HCT116 (cell line): ENCODE results near the gene AURKA. TPM values are rescaled to one million over a fixed set of nuclear protein-coding genes. Genes with fewer than 3 reads are reported as not detected.

Experiments
- ATAC-seq: fragments of 200-7000 bp; cut with Tn5 transposase; 2 replicates; pipeline ENCODE4 v1.9.1; 2020; ENCODE audit warnings: mild to moderate bottlenecking, moderate library complexity
- BruUV-seq: library from RNA; stranded (reverse); fragments of 400-500 nt; replicated peaks from 2 replicates; lab custom pipeline; 2021; lab: Mats Ljungman, UMichigan
- CTCF ChIA-PET: fragments of 300-600 bp; sonication (Branson Sonifier 250); formaldehyde crosslinking; loops from one replicate; lab custom pipeline; 2021; ENCODE audit warnings: antibody characterized with exemption; lab: Charles Lee
- POLR2A ChIA-PET: fragments of 300-600, 350-600 bp; sonication (Branson Sonifier 250); formaldehyde crosslinking; loops from one replicate; lab custom pipeline; 2021; ENCODE audit warnings: antibody characterized with exemption; lab: Charles Lee
- RAD21 ChIA-PET, 2 experiments: fragments of 300-600 bp; sonication (Branson Sonifier 250); formaldehyde crosslinking; loops; one replicate each; lab custom pipeline; 2023; ENCODE audit warnings: low total read pairs in 2 of 2; ENCODE audit not compliant: uncharacterized antibody in 2 of 2, unreplicated experiment in 2 of 2, low non-redundant PET in 1 of 2; lab: Charles Lee
- DNase-seq: peaks from one replicate; pipeline ENCODE4 v3.0.0-alpha.2; 2010; ENCODE audit warnings: low read depth, low spot score
- H2AFZ ChIP-seq: fragments of 200-600 bp; shearing (Covaris generic), sonication (generic); 2 replicates; pipeline ENCODE4 v1.6.1; 2017; ENCODE audit warnings: low read depth, mixed run types, mixed read lengths, antibody characterized with exemption, low read length; ENCODE audit not compliant: poor library complexity, severe bottlenecking
- H3K27ac ChIP-seq: 2 replicates; pipeline ENCODE4 v1.5.1; 2012; ENCODE audit warnings: low read depth, low read length
- H3K27me3 ChIP-seq: fragments of 200-600 bp; sonication (generic); 2 replicates; pipeline ENCODE4 v1.6.1; 2016; ENCODE audit warnings: mixed run types, low read length, mixed read lengths; ENCODE audit not compliant: insufficient read depth
- H3K36me3 ChIP-seq, 2 experiments: fragments of 200-500 bp in 1 of 2; fragments of 200-600 bp in 1 of 2; sonication (Bioruptor generic) in 1 of 2; sonication (generic) in 1 of 2; 2 replicates each; pipeline versions ENCODE4 v1.5.1 to v1.6.1; 2014 to 2016; ENCODE audit warnings: low read length in 2 of 2, inconsistent platforms in 1 of 2, mixed read lengths in 1 of 2, mixed run types in 1 of 2; ENCODE audit not compliant: insufficient read depth in 2 of 2, control insufficient read depth in 1 of 2
- H3K4me1 ChIP-seq, 2 experiments: fragments of 200-600 bp in 1 of 2; sonication (generic) in 1 of 2; 2 replicates each; pipeline versions ENCODE4 v1.5.1 to v1.6.1; 2012 to 2017; ENCODE audit warnings: low read length in 2 of 2, inconsistent platforms in 1 of 2, mild to moderate bottlenecking in 1 of 2, mixed read lengths in 1 of 2, mixed run types in 1 of 2, moderate library complexity in 1 of 2; ENCODE audit not compliant: insufficient read depth in 2 of 2, control insufficient read depth in 1 of 2
- H3K4me2 ChIP-seq: fragments of 200-600 bp; sonication (generic); 2 replicates; pipeline ENCODE4 v1.6.1; 2017; ENCODE audit warnings: mixed run types, low read length, mixed read lengths
- H3K4me3 ChIP-seq, 2 experiments: fragments of 200-600 bp in 1 of 2; sonication (generic) in 1 of 2; replicated peaks in 1 of 2; 2 replicates each; pipeline ENCODE4 v1.5.1; 2011 to 2016; ENCODE audit warnings: low read length in 2 of 2, control low read depth in 1 of 2, low read depth in 1 of 2, mild to moderate bottlenecking in 1 of 2, mixed read lengths in 1 of 2, mixed run types in 1 of 2
- H3K79me2 ChIP-seq: fragments of 200-600 bp; sonication (generic); 2 replicates; pipeline ENCODE4 v1.6.1; 2017; ENCODE audit warnings: mild to moderate bottlenecking, mixed run types, low read length, moderate library complexity, mixed read lengths; ENCODE audit not compliant: insufficient read depth
- H3K9ac ChIP-seq: fragments of 200-600 bp; sonication (generic); 2 replicates; pipeline ENCODE4 v1.6.1; 2016; ENCODE audit warnings: low read length, mixed read lengths
- H3K9me2 ChIP-seq: fragments of 200-600 bp; sonication (generic), shearing (Covaris generic); 2 replicates; pipeline ENCODE4 v1.6.1; 2017; ENCODE audit warnings: mixed run types, mild to moderate bottlenecking, moderate library complexity; ENCODE audit not compliant: insufficient read depth
- H3K9me3 ChIP-seq, 2 experiments: fragments of 200-500 bp in 1 of 2; fragments of 200-600 bp in 1 of 2; sonication (Bioruptor generic) in 1 of 2; sonication (generic) in 1 of 2; 2 replicates each; pipeline ENCODE4 v1.6.1; 2014 to 2017; ENCODE audit warnings: low read length in 2 of 2, mixed read lengths in 2 of 2, inconsistent platforms in 1 of 2, low read depth in 1 of 2, mild to moderate bottlenecking in 1 of 2, mixed run types in 1 of 2, moderate library complexity in 1 of 2; ENCODE audit not compliant: control insufficient read depth in 1 of 2, insufficient read depth in 1 of 2
- H4K20me1 ChIP-seq: fragments of 200-600 bp; sonication (generic), shearing (Covaris generic); 2 replicates; pipeline ENCODE4 v1.6.1; 2017; ENCODE audit warnings: mixed run types, mild to moderate bottlenecking, moderate library complexity; ENCODE audit not compliant: insufficient read depth
- CBX3 ChIP-seq: IDR thresholded peaks from 2 replicates; pipeline ENCODE4 v1.6.1; 2012; ENCODE audit warnings: low read depth
- CEBPB ChIP-seq: IDR thresholded peaks from 2 replicates; pipeline ENCODE4 v1.6.1; 2012; ENCODE audit warnings: low read depth
- CTCF ChIP-seq, 3 experiments: fragments of 200-600 bp in 1 of 3; sonication (generic) in 1 of 3; IDR thresholded peaks in 2 of 3; conservative IDR thresholded peaks in 1 of 3; 2 replicates each; pipeline ENCODE4 v1.5.1; 2012 to 2017; ENCODE audit warnings: low read depth in 2 of 3, low read length in 2 of 3, antibody characterized with exemption in 1 of 3, borderline replicate concordance in 1 of 3, control low read depth in 1 of 3, mild to moderate bottlenecking in 1 of 3, mixed read lengths in 1 of 3, mixed run types in 1 of 3, moderate library complexity in 1 of 3; ENCODE audit not compliant: insufficient read depth in 1 of 3
- EGR1 ChIP-seq: IDR thresholded peaks from 2 replicates; pipeline ENCODE4 v1.6.1; 2012; ENCODE audit warnings: low read depth
- FOSL1 ChIP-seq: IDR thresholded peaks from 2 replicates; pipeline ENCODE4 v1.6.1; 2012; ENCODE audit warnings: low read depth
- POLR2AphosphoS5 ChIP-seq: IDR thresholded peaks from 2 replicates; pipeline ENCODE4 v1.6.1; 2011; ENCODE audit warnings: mild to moderate bottlenecking, low read depth, low read length, moderate library complexity
- SRF ChIP-seq: IDR thresholded peaks from 2 replicates; pipeline ENCODE4 v1.6.1; 2012; ENCODE audit warnings: low read depth
- TCF7L2 ChIP-seq: IDR thresholded peaks from 2 replicates; pipeline ENCODE4 v1.7.0; 2011; ENCODE audit warnings: borderline replicate concordance, inconsistent platforms; ENCODE audit not compliant: insufficient read depth, insufficient read length; ENCODE audit errors: extremely low read depth
- YY1 ChIP-seq: IDR thresholded peaks from 2 replicates; pipeline ENCODE4 v1.6.1; 2011; ENCODE audit warnings: low read length, low read depth, moderate library complexity, mild to moderate bottlenecking; ENCODE audit not compliant: insufficient replicate concordance; ENCODE audit errors: extremely low read depth
- ZNF274 ChIP-seq: fragments of 200-500 bp; sonication (Bioruptor generic); IDR thresholded peaks from 2 replicates; pipeline ENCODE4 v1.6.1; 2014; ENCODE audit warnings: mild to moderate bottlenecking, low read depth, low read length, inconsistent platforms
- intact Hi-C: fragments of 100-400 bp; cut with micrococcal nuclease; formaldehyde crosslinking; loops from 2 replicates; pipeline ENCODE4 v1.10.0; 2022
- total RNA-seq: library from RNA; stranded (reverse); gene quantifications from one replicate; pipeline ENCODE4 v1.2.1, GENCODE V29; 2021; ENCODE audit not compliant: unreplicated experiment
- TF ChIP-seq, protein P1 (sequence below): IDR thresholded peaks from 2 replicates; pipeline ENCODE4 v1.6.1; 2011; ENCODE audit warnings: mild to moderate bottlenecking, low read length, moderate library complexity; ENCODE audit not compliant: insufficient replicate concordance; ENCODE audit errors: extremely low read depth
- TF ChIP-seq, protein P2 (sequence below): IDR thresholded peaks from 2 replicates; pipeline ENCODE4 v1.6.1; 2012

AURKA gene
- total RNA-seq, 1 experiment from 2014 or later = 80.1 TPM

DNA sequence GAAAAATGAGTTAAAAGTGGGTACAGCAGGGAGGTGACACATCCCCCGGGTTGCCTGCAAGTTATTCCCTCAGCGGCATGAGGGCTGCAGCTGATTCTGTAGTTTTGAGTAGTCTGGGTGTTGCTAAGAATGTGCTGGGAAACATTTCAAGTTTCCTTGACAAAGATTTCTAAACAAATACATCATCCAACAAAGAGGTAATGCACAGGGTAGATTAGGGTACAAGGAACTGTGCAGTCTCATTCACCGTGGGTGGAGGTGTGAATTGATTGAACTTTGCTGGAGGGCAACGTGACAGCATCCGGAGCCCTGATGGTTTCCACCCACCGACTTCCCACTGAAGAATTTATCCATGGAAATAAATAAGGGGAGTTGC is 41.9 kb upstream of the AURKA start:
- no peak overlapping the region for H3K27ac ChIP-seq
- intact Hi-C loops = no loop called here
- no peaks in the 10 kb centered on the region for H3K9me3 ChIP-seq
- H3K27me3 ChIP-seq = no peaks in the 10 kb centered on the region
- DNase-seq (no peak), ATAC-seq (no peak)
- H2AFZ ChIP-seq = no peak overlapping the region
- H3K9me2 ChIP-seq = no peaks in the 10 kb centered on the region
- peaks cover 0 to 11% of the 10 kb centered on the region in 2 experiments; a peak in 2 of 4 replicates for H3K4me1 ChIP-seq
- ChIA-PET CTCF (no interaction called here), POLR2A (no interaction called here), RAD21 (no interaction called here)
- no peak overlapping the region for H3K4me3 ChIP-seq
- H3K79me2 ChIP-seq = no peaks in the 10 kb centered on the region
- no peak overlapping the region for H3K9ac ChIP-seq
- no peak overlapping the region for H3K4me2 ChIP-seq
- BruUV-seq = no TSS peak
- no peaks in the 10 kb centered on the region for H4K20me1 ChIP-seq
- TF ChIP-seq FOSL1 = no peak
- no peaks in the 10 kb centered on the region for H3K36me3 ChIP-seq

DNA sequence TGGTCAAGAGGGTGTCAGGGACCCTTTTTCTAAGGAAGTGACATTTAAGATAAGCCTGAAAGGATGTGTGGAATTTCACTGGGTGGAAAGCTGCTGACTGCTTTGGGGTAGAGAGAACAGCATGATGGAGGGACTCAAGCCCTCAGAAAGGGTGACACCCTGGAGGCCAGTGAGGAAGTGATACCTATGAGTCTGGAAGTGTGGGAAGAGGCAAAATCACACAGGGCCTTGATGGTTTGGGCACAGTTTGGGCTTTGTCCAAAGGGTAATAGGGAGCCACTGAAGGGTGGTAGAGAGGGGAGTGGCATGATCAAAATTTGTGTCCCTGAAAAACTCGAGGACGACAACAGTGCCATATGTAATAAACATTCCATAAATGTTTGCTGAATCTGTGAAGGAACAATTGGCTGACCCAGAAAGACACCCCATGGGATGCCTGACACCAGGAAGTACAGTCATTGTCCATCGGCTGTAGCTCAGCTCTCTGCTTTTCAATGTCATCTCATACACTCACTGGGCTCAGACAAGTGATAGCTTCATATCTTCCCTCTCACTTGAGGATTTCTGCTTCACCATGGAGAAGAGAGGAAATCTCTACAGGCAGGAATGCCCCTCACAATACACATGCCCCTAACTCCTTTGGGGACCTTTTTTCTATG is 41.3 kb upstream of the AURKA start:
- peaks cover 0 to 11% of the 10 kb centered on the region in 2 experiments; a peak in 2 of 4 replicates for H3K4me1 ChIP-seq
- BruUV-seq = no TSS peak
- ChIA-PET CTCF (no interaction called here), POLR2A (no interaction called here), RAD21 (no interaction called here)
- H3K9me3 ChIP-seq = no peaks in the 10 kb centered on the region
- no peak overlapping the region for H3K9ac ChIP-seq
- intact Hi-C loops = no loop called here
- H3K4me2 ChIP-seq = no peak overlapping the region
- H2AFZ ChIP-seq = no peak overlapping the region
- ATAC-seq = no peak
- H3K27ac ChIP-seq = no peak overlapping the region
- no peaks in the 10 kb centered on the region for H3K27me3 ChIP-seq
- H4K20me1 ChIP-seq = no peaks in the 10 kb centered on the region
- H3K79me2 ChIP-seq = no peaks in the 10 kb centered on the region
- no peak overlapping the region for H3K4me3 ChIP-seq
- no peaks in the 10 kb centered on the region for H3K9me2 ChIP-seq
- DNase-seq = no peak
- no peaks in the 10 kb centered on the region for H3K36me3 ChIP-seq
- TF ChIP-seq CEBPB = no peak
- TF ChIP-seq EGR1 = no peak
- TF ChIP-seq, protein P1, sequence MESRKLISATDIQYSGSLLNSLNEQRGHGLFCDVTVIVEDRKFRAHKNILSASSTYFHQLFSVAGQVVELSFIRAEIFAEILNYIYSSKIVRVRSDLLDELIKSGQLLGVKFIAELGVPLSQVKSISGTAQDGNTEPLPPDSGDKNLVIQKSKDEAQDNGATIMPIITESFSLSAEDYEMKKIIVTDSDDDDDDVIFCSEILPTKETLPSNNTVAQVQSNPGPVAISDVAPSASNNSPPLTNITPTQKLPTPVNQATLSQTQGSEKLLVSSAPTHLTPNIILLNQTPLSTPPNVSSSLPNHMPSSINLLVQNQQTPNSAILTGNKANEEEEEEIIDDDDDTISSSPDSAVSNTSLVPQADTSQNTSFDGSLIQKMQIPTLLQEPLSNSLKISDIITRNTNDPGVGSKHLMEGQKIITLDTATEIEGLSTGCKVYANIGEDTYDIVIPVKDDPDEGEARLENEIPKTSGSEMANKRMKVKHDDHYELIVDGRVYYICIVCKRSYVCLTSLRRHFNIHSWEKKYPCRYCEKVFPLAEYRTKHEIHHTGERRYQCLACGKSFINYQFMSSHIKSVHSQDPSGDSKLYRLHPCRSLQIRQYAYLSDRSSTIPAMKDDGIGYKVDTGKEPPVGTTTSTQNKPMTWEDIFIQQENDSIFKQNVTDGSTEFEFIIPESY = no peak
- TF ChIP-seq YY1 = no peak
- no peak for TF ChIP-seq POLR2AphosphoS5
- TF ChIP-seq TCF7L2 = no peak
- TF ChIP-seq CTCF (IDR thresholded peaks at IDR 0.05 in 2 of 3, conservative IDR thresholded peaks at IDR 0.05 in 1 of 3; ENCODE audit: borderline replicate concordance in 1 of 3, insufficient read depth in 1 of 3, low read depth in 2 of 3, low read length in 2 of 3) = no peak
- TF ChIP-seq, protein P2, sequence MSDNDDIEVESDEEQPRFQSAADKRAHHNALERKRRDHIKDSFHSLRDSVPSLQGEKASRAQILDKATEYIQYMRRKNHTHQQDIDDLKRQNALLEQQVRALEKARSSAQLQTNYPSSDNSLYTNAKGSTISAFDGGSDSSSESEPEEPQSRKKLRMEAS = no peak
- TF ChIP-seq FOSL1 = no peak
- no peak for TF ChIP-seq CBX3
- TF ChIP-seq ZNF274 = no peak
- TF ChIP-seq SRF = no peak
